Panc1 (cell line): ENCODE results near the gene CGREF1. TPM values are rescaled to one million over a fixed set of nuclear protein-coding genes. Genes with fewer than 3 reads are reported as not detected.
"Not testable (repeated sequence)": the region's sequence is repeated elsewhere in the genome, so short reads cannot be mapped to it uniquely, and the experiment has no call there.

Source experiments
- ATAC-seq: fragments of 200-7000 bp; cut with Tn5 transposase; 2 replicates; pipeline ENCODE4 v1.9.1; 2020; ENCODE audit warnings: mild to moderate bottlenecking, moderate library complexity
- BruUV-seq: library from RNA; stranded (reverse); fragments of 400-500 nt; replicated peaks from 2 replicates; lab custom pipeline; 2021; lab: Mats Ljungman, UMichigan
- CTCF ChIA-PET: fragments of 300-600 bp; sonication (Branson Sonifier 250); formaldehyde crosslinking; loops from one replicate; lab custom pipeline; 2022; ENCODE audit warnings: antibody characterized with exemption; lab: Charles Lee
- POLR2A ChIA-PET: fragments of 300-600 bp; sonication (Branson Sonifier 250); formaldehyde crosslinking; loops from one replicate; lab custom pipeline; 2022; ENCODE audit warnings: antibody characterized with exemption; lab: Charles Lee
- DNase-seq: peaks from one replicate; pipeline ENCODE4 v3.0.0-alpha.2; 2010; ENCODE audit warnings: low read depth, low spot score
- H3K27ac ChIP-seq: 2 replicates; pipeline ENCODE4 v1.5.1; 2011; ENCODE audit warnings: mild to moderate bottlenecking, low read length, inconsistent platforms
- H3K27me3 ChIP-seq: fragments of 200-500 bp; sonication (Bioruptor generic); 2 replicates; pipeline ENCODE4 v1.6.0; 2014; ENCODE audit warnings: low read length, inconsistent platforms; ENCODE audit not compliant: control insufficient read depth, insufficient read depth
- H3K36me3 ChIP-seq: fragments of 200-500 bp; sonication (Bioruptor generic); 2 replicates; pipeline ENCODE4 v1.5.1; 2014; ENCODE audit warnings: inconsistent platforms, mild to moderate bottlenecking, low read length, moderate library complexity; ENCODE audit not compliant: control insufficient read depth, insufficient read depth
- H3K4me1 ChIP-seq: 2 replicates; pipeline ENCODE4 v1.5.1; 2011; ENCODE audit warnings: inconsistent platforms, mild to moderate bottlenecking, low read length, moderate library complexity; ENCODE audit not compliant: control insufficient read depth, insufficient read depth
- H3K4me3 ChIP-seq, 2 experiments: 2 replicates each; pipeline ENCODE4 v1.5.1; 2011 to 2012; ENCODE audit warnings: low read depth in 2 of 2, low read length in 2 of 2, mild to moderate bottlenecking in 2 of 2, inconsistent platforms in 1 of 2, moderate library complexity in 1 of 2
- H3K9me3 ChIP-seq: fragments of 200-500 bp; sonication (Bioruptor generic); 2 replicates; pipeline ENCODE4 v1.5.1; 2014; ENCODE audit warnings: low read depth, mild to moderate bottlenecking, inconsistent platforms, low read length, moderate library complexity; ENCODE audit not compliant: control insufficient read depth, insufficient read depth
- CTCF ChIP-seq: fragments of 450-650 bp; IDR thresholded peaks from 2 replicates; pipeline ENCODE4 v1.5.1; 2017; ENCODE audit warnings: mild to moderate bottlenecking
- POLR2AphosphoS5 ChIP-seq: IDR thresholded peaks from 2 replicates; pipeline ENCODE4 v1.6.1; 2012; ENCODE audit warnings: mild to moderate bottlenecking, low read depth, low read length, moderate library complexity
- REST ChIP-seq, 2 experiments: IDR thresholded peaks; 2 replicates each; pipeline ENCODE4 v1.6.1; 2011 to 2012; ENCODE audit warnings: low read depth in 2 of 2, control low read depth in 1 of 2, low read length in 1 of 2, mild to moderate bottlenecking in 1 of 2, moderate library complexity in 1 of 2; ENCODE audit not compliant: insufficient read depth in 1 of 2
- SIN3A ChIP-seq: IDR thresholded peaks from 2 replicates; pipeline ENCODE4 v1.6.1; 2012; ENCODE audit warnings: low read depth, mild to moderate bottlenecking, low read length, moderate library complexity, borderline replicate concordance; ENCODE audit not compliant: insufficient read depth
- TCF7L2 ChIP-seq: IDR thresholded peaks from 2 replicates; pipeline ENCODE4 v1.6.1; 2011; ENCODE audit warnings: mild to moderate bottlenecking, low read depth, low read length, inconsistent platforms
- in situ Hi-C: cut with HindIII; loops from 2 replicates; pipeline ENCODE4 v1.10.0; 2016; ENCODE audit warnings: low sequenced_read_pairs, low pct_unique_long_range_greater_than_20kb
- intact Hi-C: fragments of 100-400 bp; cut with micrococcal nuclease; formaldehyde crosslinking; loops from one replicate; pipeline ENCODE4 v1.10.0; 2022; ENCODE audit not compliant: unreplicated experiment
- total RNA-seq: library from RNA; stranded (reverse); gene quantifications from one replicate; pipeline ENCODE4 v1.2.1, GENCODE V29; 2021; ENCODE audit not compliant: unreplicated experiment

The CGREF1 gene
- total RNA-seq, 1 experiment from 2014 or later: 10.1 TPM

- H3K36me3 ChIP-seq: no peaks in the 10 kb centered on the region
- TF ChIP-seq REST (IDR thresholded peaks at IDR 0.05; ENCODE audit: insufficient read depth in 1 of 2, low read depth in 2 of 2, low read length in 1 of 2): no peak
- no peak for TF ChIP-seq TCF7L2
- no peak for TF ChIP-seq SIN3A
- no peak for TF ChIP-seq CTCF
- no peak for TF ChIP-seq POLR2AphosphoS5
- ChIA-PET POLR2A (no interaction called here), CTCF (no interaction called here)
- no peak overlapping the region for H3K4me3 ChIP-seq
- no TSS peak for BruUV-seq
- no peak overlapping the region for H3K27ac ChIP-seq
- DNase-seq (no peak), ATAC-seq (no peak)
- intact Hi-C loops: no loop called here
- in situ Hi-C loops: no loop called here
- H3K27me3 ChIP-seq: no peaks in the 10 kb centered on the region; the same call in 1 of the 2 replicates
- H3K9me3 ChIP-seq: no peaks in the 10 kb centered on the region
- H3K4me1 ChIP-seq: peaks cover 4% of the 10 kb centered on the region
These were observed 3.0 kb upstream of the CGREF1 start for GRCh38 chr2:27121906-27122305.

GRCh38 chr2:27119330-27119670 lies 372 bp upstream of the CGREF1 start:
- H3K9me3 ChIP-seq, H3K4me1 ChIP-seq, POLR2A ChIA-PET, H3K27me3 ChIP-seq, H3K36me3 ChIP-seq, H3K27ac ChIP-seq, in situ Hi-C loops, BruUV-seq, intact Hi-C loops, CTCF ChIA-PET, DNase-seq: not testable (repeated sequence)
- H3K4me3 ChIP-seq: peak overlapping the region; percentile 54 to 55
- peak; percentile 23 for ATAC-seq

GRCh38 chr2:27117995-27118524 lies 868 bp downstream of the CGREF1 start:
- no TSS peak for BruUV-seq
- in situ Hi-C loops (no loop called here), intact Hi-C loops (no loop called here)
- Histone ChIP-seq H3K4me3 (peak overlapping the region; percentile 54 to 64), H3K9me3 (no peaks in the 10 kb centered on the region), H3K4me1 (peaks cover 4% of the 10 kb centered on the region), H3K36me3 (no peaks in the 10 kb centered on the region), H3K27me3 (no peaks in the 10 kb centered on the region; the same call in 1 of the 2 replicates), H3K27ac (no peak overlapping the region)
- DNase-seq (no peak), ATAC-seq (peak; percentile 31)
- POLR2A ChIA-PET: interaction anchor here (0.6 kb wide), 1 partner anchor 94 kb away, joined by 4 read pairs; the partner anchor contains the start of gene SLC5A6
- TF ChIP-seq POLR2AphosphoS5: no peak
- TF ChIP-seq SIN3A: no peak
- no peak for TF ChIP-seq REST (IDR thresholded peaks at IDR 0.05; ENCODE audit: insufficient read depth in 1 of 2, low read depth in 2 of 2, low read length in 1 of 2)
- no peak for TF ChIP-seq CTCF
- TF ChIP-seq TCF7L2: no peak
- CTCF ChIA-PET: interaction anchor here (0.6 kb wide), 1 partner anchor 36 kb away, joined by 4 read pairs; no protein-coding TSS in a partner anchor
